Right lobe of liver (tissue), 6 donors: Measurements from ENCODE around the gene VEGFA. TPM values are rescaled to one million over a fixed set of nuclear protein-coding genes. Genes with fewer than 3 reads are reported as not detected.
A peak's percentile ranks its signal among the peaks of the same experiment; 100 is the strongest.

Experiments
- ATAC-seq, 4 donors: fragments of 200-7000 bp; cut with Tn5 transposase; one replicate each; pipeline ENCODE4 v1.9.1; 2020; ENCODE audit warnings: mild to moderate bottlenecking in 4 of 4, moderate library complexity in 4 of 4
- DNase-seq, 3 donors: peaks; one replicate each; pipeline ENCODE4 v3.0.0-alpha.2; 2020
- H3K27ac ChIP-seq, 3 donors: fragments of 200-600 bp; one replicate each; pipeline ENCODE4 v1.8.0; 2022
- H3K27me3 ChIP-seq, 2 donors: fragments of 200-600 bp; one replicate each; pipeline ENCODE4 v1.8.0; 2022
- H3K36me3 ChIP-seq, 4 donors: fragments of 200-600 bp; sonication (generic) in 1 of 4; one replicate each; pipeline versions ENCODE4 v1.5.1 to v1.8.0; 2017 to 2022; ENCODE audit warnings: control low read depth in 1 of 4
- H3K4me1 ChIP-seq, 4 donors: fragments of 200-600 bp; sonication (generic) in 1 of 4; one replicate each; pipeline versions ENCODE4 v1.5.1 to v1.8.0; 2017 to 2022; ENCODE audit warnings: control low read depth in 1 of 4
- H3K4me3 ChIP-seq, 3 donors: fragments of 200-600 bp; one replicate each; pipeline ENCODE4 v1.8.0; 2022
- H3K9me3 ChIP-seq, 4 donors: fragments of 200-600 bp; sonication (generic) in 1 of 4; one replicate each; pipeline versions ENCODE4 v1.5.1 to v1.8.0; 2017 to 2022; ENCODE audit warnings: control low read depth in 1 of 4
- POLR2A ChIP-seq: fragments of 450-650 bp; IDR thresholded peaks from one replicate; pipeline ENCODE4 v1.6.1; 2017; ENCODE audit warnings: antibody characterized with exemption, mild to moderate bottlenecking
- WGBS: methylation state at CpG from one replicate; pipeline ENCODE4 v1.1.6; 2018; ENCODE audit warnings: low coverage, low lambda C conversion rate; ENCODE audit not compliant: insufficient coverage; ENCODE audit errors: missing lambda C conversion rate; 5-methylcytosine and 5-hydroxymethylcytosine counted together
- intact Hi-C, 2 donors: fragments of 100-400 bp; cut with DNase I; formaldehyde crosslinking; loops; one replicate each; pipeline versions ENCODE4 v1.11.2 to v1.14.1; 2022
- total RNA-seq, 6 experiments: library from RNA; depleted of rRNA in 2 of 6; stranded (reverse); fragments of >200 nt in 2 of 6; fragmentation: NEBNext Ultra II Directional in 3 of 6; extraction: Animal tissue kit (Norgen Biotek cat#: 25700) in 3 of 6; gene quantifications; one replicate each; pipeline versions ENCODE4 v1.1.0 to v1.2.4, GENCODE V29; 2016 to 2023
- TF ChIP-seq, protein P1 (sequence below), 4 donors: fragments of 200-600 bp in 3 of 4; fragments of 450-650 bp in 1 of 4; IDR thresholded peaks; one replicate each; pipeline versions ENCODE4 v1.5.1 to v1.8.0; 2016 to 2022; ENCODE audit warnings: antibody characterized with exemption in 4 of 4, mild to moderate bottlenecking in 2 of 4
- donor health status: DM: no; HTN: yes; CAD: no.
- donor health status: DM: no; HTN: no; CAD: no.
- donor health status: DM: no; HTN: no; CAD: no.
- donor health status: DM: no; HTN: yes; CAD: no.
- donor health status: DM: no; HTN: yes; CAD: no.

Gene VEGFA
- total RNA-seq, 6 experiments from 2014 or later: 91.3 to 571 (median 132) TPM

DNA sequence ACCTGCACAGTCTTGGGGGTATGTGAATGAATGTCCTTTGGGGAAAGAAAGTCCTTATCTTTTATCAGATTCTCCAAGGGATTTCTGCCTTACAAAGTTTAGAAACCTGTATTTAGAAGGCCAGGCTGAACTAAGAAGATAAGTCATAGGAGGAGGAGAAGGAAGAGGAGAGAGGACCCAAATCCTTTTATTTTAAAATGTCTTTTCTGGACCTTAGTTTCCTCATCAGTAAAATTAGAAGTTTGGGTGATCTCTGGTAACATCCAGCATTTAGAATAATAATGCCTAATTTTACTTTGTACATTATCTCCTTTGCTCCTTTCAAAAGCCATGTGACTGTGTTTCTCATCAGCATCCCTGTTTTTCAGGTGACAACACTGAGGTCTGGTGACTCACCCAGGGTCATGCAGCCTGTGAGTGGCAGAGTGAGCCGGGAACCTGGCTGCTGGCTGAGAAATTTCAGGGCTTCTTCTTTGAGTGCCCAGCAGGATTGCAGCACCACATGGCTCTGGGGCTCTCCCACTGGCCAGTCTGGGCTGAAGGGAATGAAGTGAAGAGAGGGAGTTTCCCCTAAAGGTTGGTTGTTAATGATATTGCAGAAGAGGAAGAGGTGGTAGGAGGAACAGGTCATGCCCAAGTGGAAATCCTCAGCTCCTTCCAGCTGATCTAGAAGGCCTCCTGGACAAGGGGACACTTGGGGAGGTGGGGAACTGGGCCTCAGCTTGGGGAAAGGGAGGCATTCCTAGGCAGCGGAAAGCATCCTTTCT, 34.0 kb downstream of the VEGFA start:
- Histone ChIP-seq H3K36me3 (no peaks in the 10 kb centered on the region), H3K27ac (peak overlapping the region; percentile 84 to 92 (median 89)), H3K4me1 (peaks cover 0 to 81% (median 37%) of the 10 kb centered on the region in 4 donors), H3K9me3 (no peaks in the 10 kb centered on the region), H3K27me3 (no peaks in the 10 kb centered on the region), H3K4me3 (no peak overlapping the region)
- TF ChIP-seq, protein P1, sequence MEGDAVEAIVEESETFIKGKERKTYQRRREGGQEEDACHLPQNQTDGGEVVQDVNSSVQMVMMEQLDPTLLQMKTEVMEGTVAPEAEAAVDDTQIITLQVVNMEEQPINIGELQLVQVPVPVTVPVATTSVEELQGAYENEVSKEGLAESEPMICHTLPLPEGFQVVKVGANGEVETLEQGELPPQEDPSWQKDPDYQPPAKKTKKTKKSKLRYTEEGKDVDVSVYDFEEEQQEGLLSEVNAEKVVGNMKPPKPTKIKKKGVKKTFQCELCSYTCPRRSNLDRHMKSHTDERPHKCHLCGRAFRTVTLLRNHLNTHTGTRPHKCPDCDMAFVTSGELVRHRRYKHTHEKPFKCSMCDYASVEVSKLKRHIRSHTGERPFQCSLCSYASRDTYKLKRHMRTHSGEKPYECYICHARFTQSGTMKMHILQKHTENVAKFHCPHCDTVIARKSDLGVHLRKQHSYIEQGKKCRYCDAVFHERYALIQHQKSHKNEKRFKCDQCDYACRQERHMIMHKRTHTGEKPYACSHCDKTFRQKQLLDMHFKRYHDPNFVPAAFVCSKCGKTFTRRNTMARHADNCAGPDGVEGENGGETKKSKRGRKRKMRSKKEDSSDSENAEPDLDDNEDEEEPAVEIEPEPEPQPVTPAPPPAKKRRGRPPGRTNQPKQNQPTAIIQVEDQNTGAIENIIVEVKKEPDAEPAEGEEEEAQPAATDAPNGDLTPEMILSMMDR (IDR thresholded peaks at IDR 0.05): no peak
- no peak for TF ChIP-seq POLR2A
- 25% methylated on average over 2 of the region's 2 CpGs for WGBS
- peak in 1 of 3 donors; percentile 79 for DNase-seq
- peak in 3 of 4 donors; percentile 3 to 44 (median 31) for ATAC-seq
- intact Hi-C loops: no loop called here

DNA sequence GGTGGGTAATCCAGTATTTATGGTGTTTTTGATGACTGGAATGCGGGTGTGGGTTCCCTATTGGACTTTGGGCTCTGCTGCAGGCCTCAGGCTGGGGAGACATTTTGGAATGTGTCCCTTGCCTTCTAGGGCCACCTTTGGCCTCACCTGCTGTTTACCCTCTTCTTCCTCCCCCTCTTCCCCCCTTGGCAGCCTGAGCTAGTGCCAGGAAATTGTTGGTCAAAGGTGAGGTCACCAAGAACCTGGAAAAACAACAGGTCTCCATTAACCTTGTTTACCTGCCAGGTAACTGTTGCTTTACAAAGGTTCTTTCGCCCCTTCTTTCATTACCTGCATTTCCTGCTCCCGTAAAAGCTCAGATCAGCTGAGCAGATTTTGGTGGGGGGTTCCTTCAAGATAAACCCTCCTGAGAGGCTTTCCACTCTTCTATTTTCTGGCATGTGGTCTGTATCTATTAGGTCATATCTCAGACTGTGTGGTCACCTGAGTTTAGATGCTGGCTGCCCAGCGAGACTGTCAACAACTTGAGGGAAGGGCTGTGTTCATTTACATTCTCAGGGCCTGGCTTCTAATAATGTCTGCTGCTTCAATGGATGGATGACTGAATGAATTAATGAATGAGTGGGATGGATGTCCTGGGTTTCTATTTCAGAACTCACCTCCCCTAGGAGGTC, 34.7 kb downstream of the VEGFA start:
- Histone ChIP-seq H3K36me3 (no peaks in the 10 kb centered on the region), H3K9me3 (no peaks in the 10 kb centered on the region), H3K4me1 (peaks cover 0 to 78% (median 33%) of the 10 kb centered on the region in 4 donors), H3K27ac (peak overlapping the region; percentile 84 to 92 (median 89)), H3K27me3 (no peaks in the 10 kb centered on the region), H3K4me3 (peak overlapping the region in 1 of 3 donors; percentile 2)
- ATAC-seq (peak; percentile 44 to 69 (median 55)), DNase-seq (peak; percentile 65 to 91 (median 84))
- WGBS: 28% methylated on average over 4 of the region's 4 CpGs
- TF ChIP-seq POLR2A: no peak
- TF ChIP-seq, protein P1 (IDR thresholded peaks at IDR 0.05): no peak
- intact Hi-C loops: no loop called here

DNA sequence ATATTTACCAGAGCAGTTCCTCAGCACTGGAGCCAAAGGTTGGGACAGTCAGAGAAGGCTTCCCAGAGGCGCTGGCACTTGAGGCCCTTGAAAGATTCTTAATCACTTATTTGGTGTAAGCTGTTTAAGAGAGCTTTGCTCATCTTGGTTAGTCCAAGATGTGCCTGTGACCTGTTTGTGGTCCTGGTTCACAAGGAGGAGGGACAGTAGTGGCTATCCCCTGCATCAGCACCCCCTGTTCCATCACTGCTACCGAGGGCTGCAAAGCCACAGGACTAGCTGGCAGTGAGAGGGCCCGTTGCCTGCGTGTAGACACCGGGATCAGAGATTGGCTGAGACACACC, 35.7 kb downstream of the VEGFA start:
- DNase-seq (peak in 1 of 3 donors; percentile 69), ATAC-seq (peak in 3 of 4 donors; percentile 1 to 37 (median 20))
- Histone ChIP-seq H3K27ac (peak overlapping the region; percentile 84 to 92 (median 89)), H3K27me3 (no peaks in the 10 kb centered on the region), H3K4me1 (peaks cover 0 to 72% (median 34%) of the 10 kb centered on the region in 4 donors), H3K9me3 (no peaks in the 10 kb centered on the region), H3K4me3 (peak overlapping the region in 2 of 3 donors; percentile 51 to 52), H3K36me3 (no peaks in the 10 kb centered on the region)
- intact Hi-C loops: no loop called here
- TF ChIP-seq POLR2A: no peak
- TF ChIP-seq, protein P1 (IDR thresholded peaks at IDR 0.05): no peak
- WGBS: 40% methylated on average over 2 of the region's 5 CpGs

DNA sequence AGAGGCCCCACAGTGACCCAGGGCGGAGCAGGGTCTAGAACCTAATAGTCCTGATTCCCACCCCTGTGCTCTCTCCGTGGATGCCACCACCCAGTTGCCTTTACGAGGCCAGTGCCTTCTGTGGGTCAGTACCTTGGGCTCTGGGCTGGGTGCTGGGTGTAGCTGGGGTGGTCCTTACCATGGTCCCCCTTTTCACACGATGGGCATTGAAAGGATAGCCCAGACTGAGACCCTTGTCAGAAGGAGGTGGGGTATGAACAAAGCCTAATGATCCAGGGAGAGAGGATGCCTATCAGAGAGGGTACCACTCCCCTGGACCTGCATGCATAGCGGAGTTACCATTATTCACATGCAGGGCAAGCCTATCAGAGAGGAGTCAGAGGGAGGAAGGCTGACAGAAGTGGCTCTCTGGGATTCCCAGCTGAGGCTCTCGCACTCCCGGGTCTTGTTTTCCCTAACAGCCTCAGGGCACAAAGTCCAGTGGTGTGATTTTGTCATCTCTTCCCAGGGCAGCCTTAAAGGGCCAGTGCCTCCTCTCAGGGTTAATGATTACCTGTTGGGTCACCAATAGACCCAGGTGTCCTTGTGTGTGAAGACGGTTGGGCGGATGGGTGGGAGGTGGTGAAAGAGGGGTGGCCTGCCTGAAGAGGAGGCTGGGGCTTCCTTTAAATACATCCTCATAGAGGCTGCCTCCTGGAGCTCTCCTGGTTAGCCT, 36.2 kb downstream of the VEGFA start:
- peak; percentile 69 to 89 (median 83) for DNase-seq
- Histone ChIP-seq H3K9me3 (no peaks in the 10 kb centered on the region), H3K36me3 (no peaks in the 10 kb centered on the region), H3K4me3 (peak overlapping the region; percentile 25 to 52 (median 51)), H3K4me1 (peaks cover 0 to 67% (median 33%) of the 10 kb centered on the region in 4 donors), H3K27ac (peak overlapping the region; percentile 84 to 92 (median 89)), H3K27me3 (no peaks in the 10 kb centered on the region)
- intact Hi-C loops: no loop called here
- 29% methylated on average over 3 of the region's 9 CpGs for WGBS
- peak; percentile 58 to 80 (median 70) for ATAC-seq
- peak; percentile 27 for TF ChIP-seq POLR2A
- TF ChIP-seq, protein P1 (IDR thresholded peaks at IDR 0.05): no peak
